GM21717 (cell line): ENCODE measurements around the gene FIGNL2.

Source experiments
- ATAC-seq: cut with Tn5 transposase; IDR thresholded peaks from one replicate; pipeline ENCODE4 v1.9.1; 2021; ENCODE audit warnings: mild to moderate bottlenecking, moderate library complexity; ENCODE audit not compliant: unreplicated experiment

Gene FIGNL2

GRCh38 chr12:51777973-51778372, 70.5 kb downstream of the FIGNL2 start:
- ATAC-seq = no peak

- ATAC-seq = no peak
Observed at GRCh38 chr12:51777457-51777856, 71.1 kb downstream of the FIGNL2 start.

GRCh38 chr12:51774933-51775332, 73.6 kb downstream of the FIGNL2 start:
- no peak for ATAC-seq

- ATAC-seq = no peak
Observed at GRCh38 chr12:51773145-51773869, 75.2 kb downstream of the FIGNL2 start.

- no peak for ATAC-seq
Observed at GRCh38 chr12:51771008-51771407, 77.5 kb downstream of the FIGNL2 start.
